ENCODE results near the gene ANGPTL4.
A peak's percentile ranks its signal among the peaks of the same experiment; 100 is the strongest.
"Not testable (repeated sequence)": the region's sequence is repeated elsewhere in the genome, so short reads cannot be mapped to it uniquely, and the experiment has no call there.

Gene ANGPTL4

GRCh38 chr19:8334458-8335342, 29.3 kb upstream of the ANGPTL4 start:
- DNase-seq = peak; percentile 39

- DNase-seq = no peak
Measured at GRCh38 chr19:8335343-8336071, 28.4 kb upstream of the ANGPTL4 start.

- no peak for DNase-seq
Measured at GRCh38 chr19:8336072-8336569, 27.8 kb upstream of the ANGPTL4 start.

- DNase-seq = no peak
Measured at GRCh38 chr19:8336660-8337059, 27.3 kb upstream of the ANGPTL4 start.

- no peak for DNase-seq
Measured at GRCh38 chr19:8337728-8338127, 26.2 kb upstream of the ANGPTL4 start.

DNA sequence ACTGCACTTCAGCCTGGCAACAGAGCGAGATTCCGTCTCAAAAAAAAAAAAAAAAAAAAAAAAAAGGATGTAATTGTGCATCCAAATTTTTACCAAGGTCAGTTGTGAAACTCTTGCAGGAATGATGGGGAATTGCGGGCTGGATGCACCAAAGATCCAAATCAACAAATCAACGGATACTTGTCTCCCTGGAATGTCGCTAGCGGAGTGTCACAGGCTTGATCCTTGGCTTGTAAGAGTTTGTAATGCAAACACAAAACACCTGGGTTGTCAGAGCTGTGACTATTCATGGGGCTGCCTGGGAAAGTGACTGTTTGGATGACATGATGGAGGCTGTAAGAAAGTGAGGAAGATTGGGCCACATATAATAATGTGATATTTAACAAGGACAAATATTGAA, 25.1 kb upstream of the ANGPTL4 start:
- no peak for DNase-seq

DNA sequence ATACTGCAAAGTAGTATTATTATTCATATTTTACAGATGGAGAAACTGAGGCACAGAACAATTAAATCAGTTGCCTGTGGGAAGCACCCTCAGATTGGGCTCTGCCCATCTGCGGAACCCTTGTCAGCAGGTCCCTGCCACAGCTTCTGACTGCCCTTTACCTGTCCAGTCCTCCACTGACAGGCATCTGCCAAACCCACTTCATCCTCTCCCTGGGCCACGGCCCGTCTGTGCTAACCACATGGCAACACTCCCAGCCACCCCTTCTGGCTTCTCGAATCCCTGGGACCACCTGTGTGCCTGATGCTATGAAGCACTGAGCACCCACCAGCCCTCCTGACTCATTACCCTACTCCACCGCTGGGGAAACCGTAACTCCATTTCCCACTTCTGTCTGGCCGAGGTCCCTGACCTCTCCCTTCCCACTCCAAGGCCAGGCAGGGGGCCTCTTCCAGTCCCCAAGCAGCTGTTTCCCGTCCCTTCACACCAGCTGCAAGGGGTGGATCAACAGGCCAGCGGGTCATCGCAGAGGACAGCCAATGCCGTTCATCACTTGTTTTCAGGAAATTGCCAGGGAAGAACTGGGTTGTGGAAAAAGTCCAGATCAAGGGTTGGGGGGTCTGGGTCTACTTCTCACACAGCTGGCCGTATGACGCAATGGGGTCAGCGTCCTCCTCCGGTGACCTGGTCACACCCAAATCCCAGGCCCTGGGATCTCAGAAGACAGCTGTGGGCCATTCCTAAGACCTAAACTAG, 23.4 kb upstream of the ANGPTL4 start:
- no peak for DNase-seq

DNA sequence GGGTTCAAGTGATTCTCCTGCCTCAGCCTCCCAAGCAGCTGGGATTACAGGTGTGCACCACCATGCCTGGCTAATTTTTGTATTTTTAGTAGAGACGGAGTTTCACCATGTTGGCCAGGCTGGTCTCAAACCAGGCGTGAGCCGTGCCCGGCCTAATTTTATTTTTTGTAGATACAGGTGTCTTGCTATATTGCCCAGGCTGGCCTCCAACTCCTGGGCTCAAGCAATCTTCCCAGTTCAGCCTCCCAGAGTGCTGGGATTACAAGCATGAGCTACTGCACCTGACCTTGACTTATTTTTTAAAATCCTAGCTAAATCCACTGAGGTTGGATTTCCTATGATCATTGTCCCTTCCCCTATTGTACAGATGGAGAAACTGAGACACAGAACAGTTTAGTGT, 22.5 kb upstream of the ANGPTL4 start:
- DNase-seq = not testable (repeated sequence)

GRCh38 chr19:8342316-8342683, 21.7 kb upstream of the ANGPTL4 start:
- no peak for DNase-seq

- peak; percentile 85 for DNase-seq
Measured at GRCh38 chr19:8342684-8343482, 21.1 kb upstream of the ANGPTL4 start, which contains the start of gene KANK3. TSS of gene KANK3 (minus strand) at chr19:8343262. CDS start at chr19:8337828, 5,434 bp downstream.

DNA sequence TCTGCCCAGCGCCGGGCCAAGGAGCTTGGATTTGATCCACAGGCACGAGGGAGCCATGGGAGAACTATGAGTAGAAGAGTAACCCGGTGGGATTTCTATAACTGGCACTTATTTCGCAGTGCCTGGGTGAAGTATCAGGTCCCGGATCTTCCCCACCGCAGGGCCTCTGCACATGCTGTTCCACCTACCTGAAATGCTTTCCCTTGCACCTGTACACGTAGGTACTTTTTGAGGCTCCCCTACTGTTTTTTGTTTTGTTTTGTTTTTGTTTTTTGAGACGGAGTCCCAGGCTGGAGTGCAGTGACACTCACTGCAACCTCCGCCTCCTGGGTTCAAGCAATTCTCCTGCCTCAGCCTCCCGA, 20.5 kb upstream of the ANGPTL4 start:
- DNase-seq = no peak

GRCh38 chr19:8349629-8350372, 14.2 kb upstream of the ANGPTL4 start:
- not testable (repeated sequence) for DNase-seq

- DNase-seq = no peak
Measured at GRCh38 chr19:8352134-8352827, 11.7 kb upstream of the ANGPTL4 start.

DNA sequence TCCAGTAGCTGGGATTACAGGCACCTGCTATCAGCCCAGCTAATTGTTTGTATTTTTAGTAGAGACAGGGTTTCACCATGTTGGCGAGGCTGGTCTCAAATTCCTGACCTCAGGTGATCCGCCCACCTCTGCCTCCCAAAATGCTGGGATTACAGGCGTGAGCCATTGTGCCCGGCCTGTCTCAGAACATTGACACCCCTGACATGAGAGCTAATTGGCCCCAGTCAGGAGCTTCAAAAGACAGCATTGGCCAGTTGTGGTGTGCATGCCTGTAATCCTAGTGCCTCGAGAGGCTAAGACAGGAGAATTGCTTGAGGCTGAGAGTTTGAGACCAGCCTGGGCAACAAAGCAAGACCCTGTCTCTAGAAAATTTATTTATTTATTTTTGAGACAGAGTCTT, 11.1 kb upstream of the ANGPTL4 start:
- not testable (repeated sequence) for DNase-seq

- DNase-seq = no peak
Measured at GRCh38 chr19:8355631-8356402, 8.1 kb upstream of the ANGPTL4 start.

DNA sequence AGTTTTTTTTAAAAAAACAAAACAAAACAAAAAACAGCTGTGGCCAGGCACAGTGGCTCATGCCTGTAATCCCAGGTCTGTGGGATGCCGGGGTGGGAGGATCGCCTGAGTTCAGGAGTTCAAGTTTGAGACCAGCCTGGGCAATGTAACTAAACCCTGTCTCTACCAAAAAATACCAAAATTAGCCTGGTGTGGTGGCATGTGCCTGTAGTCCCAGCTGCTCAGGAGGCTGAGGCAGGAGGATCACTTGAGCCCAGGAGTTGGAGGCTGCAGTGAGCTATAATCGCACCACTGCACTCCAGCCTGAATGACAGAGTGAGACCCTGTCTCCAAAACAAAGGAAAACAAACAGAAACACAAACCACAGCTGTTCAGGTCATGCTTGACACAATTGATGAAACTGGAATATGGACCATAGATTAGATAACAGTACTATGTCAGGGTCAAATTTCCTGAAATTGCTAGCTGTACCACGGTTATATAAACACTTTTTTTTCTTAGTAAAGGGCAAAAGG, 6.9 kb upstream of the ANGPTL4 start:
- DNase-seq = no peak

- no peak for DNase-seq
Measured at GRCh38 chr19:8358948-8359347, 5.0 kb upstream of the ANGPTL4 start.

DNA sequence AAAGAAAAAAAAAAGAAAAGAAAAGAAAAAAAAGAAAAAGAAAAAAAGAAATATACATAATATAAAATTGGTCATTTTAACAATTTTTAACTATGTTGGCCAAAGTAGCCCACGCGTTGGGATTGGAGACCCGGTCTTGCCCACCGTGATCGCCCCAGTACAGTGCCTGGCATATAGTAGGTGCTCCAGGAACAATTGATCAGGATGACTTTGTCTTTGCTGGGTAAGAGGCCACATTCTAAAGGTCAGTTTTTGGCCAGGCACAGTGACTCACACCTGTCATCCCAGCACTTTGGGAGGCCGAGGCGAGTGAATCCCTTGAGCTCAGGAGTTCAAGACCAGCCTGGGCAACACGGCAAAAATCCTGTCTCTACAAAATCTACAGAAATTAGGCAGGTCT, 3.8 kb upstream of the ANGPTL4 start:
- DNase-seq = no peak

GRCh38 chr19:8361921-8362793, 1.8 kb upstream of the ANGPTL4 start:
- peak; percentile 79 for DNase-seq

Measured in DMS153 (cell line).